HTERT RPE-1 (cell line): ENCODE results near the gene ZNF101.

Source experiments
- in situ Hi-C: fragments of 300-500 bp; cut with MboI; formaldehyde crosslinking; loops from 4 replicates; pipeline ENCODE4 v1.14.3; 2020; ENCODE audit warnings: low sequenced_read_pairs

ZNF101 gene

DNA sequence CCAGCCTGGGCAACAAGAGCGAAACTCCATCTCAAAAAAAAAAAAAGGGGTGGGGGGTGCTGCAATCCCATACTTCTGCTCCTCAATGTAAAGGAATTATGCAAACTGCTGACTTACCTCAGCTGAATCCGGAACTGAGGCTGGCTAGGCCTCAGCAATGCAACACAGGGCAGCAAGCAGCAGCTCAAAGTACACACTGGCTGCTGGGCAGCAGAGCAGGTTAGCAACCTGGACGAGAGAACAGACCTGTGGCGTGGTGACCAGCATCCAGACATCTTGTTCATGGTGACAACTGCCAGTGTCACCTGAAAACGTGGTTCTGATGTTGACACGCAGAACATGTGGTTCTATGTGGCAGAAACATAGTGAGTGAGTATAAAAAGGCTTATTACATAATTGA, 36.2 kb downstream of the ZNF101 start:
- in situ Hi-C loops, result no loop called here

DNA sequence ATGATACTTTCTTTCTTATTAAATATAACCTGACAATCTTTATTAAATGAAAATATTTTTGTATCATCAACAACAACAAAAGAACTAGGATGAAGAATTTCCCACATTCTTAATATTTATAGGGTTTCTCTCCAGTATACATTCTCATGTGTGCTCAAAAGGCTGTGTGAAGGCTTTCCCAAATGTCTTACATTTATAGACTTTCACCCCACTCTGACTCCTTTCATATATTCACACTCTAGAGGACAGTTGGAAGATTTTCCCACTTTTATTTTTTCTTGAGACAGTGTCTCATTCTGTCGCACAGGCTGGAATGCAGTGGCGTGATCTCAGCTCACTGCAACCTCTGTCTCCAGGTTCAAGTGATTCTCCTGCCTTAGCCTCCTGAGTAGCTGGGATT, 41.9 kb downstream of the ZNF101 start:
- in situ Hi-C loops, result no loop called here

DNA sequence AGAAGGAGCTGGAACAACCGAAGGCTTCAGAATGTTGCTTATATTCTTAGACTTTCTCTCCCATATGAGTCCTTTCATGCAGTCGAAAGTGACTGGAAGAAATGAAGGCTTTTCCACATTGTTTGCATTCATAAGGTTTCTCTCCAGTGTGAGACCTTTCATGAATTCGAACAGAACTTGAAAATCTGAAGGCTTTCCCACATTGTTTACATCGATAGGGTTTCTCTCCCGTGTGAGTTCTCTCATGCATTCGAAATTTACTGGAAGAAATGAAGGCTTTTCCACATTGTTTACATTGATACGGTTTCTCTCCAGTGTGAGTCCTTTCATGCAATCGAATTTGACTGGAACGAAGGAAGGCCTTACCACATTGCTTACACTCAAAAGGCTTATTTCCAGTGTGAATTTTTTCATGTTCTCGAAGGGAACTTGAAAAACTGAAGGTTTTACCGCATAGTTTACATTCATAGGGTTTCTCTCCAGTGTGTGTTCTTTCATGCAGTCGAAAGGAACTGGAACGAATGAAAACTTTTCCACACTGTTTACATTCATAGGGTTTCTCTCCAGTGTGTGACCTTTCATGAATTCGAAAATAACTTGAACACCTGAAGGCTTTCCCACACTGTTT, 42.8 kb downstream of the ZNF101 start:
- in situ Hi-C loops, result no loop called here

DNA sequence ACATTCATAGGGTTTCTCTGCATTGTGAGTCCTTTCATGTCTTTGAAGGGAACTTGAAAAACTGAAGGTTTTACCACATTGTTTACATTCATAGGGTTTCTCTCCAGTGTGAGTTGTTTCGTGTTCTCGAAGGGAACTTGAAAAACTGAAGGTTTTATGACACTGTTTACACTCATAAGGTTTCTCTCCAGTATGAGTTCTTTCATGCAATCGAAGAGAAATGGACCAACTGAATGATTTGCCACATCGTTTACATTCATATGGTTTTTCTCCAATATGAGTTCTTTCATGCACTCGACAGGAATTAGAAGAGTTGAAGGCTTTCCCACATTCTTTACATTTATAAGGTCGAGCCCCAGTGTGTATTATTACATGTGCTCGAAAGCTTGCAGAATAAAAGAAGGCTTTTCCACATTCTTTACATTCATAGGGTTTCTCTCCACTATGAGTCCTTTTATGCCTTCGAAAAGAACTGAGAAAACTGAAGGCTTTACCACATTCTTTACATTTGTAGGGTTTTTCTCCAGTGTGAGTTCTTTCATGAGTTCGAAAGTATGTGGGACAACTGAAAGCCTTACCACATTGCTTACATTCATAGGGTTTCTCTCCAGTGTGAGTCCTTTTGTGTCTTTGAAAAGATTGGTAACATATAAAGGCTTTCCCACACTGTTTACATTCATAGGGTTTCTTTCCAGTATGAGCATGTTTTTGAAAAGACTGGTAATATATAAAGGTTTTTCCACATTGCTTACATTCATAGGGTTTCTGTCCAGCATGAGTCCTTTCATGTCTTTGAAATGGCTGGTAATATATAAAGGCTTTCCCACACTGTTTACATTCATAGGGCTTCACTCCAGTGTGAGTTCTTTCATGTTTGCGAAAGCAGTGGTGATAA, 43.5 kb downstream of the ZNF101 start:
- in situ Hi-C loops, result no loop called here

DNA sequence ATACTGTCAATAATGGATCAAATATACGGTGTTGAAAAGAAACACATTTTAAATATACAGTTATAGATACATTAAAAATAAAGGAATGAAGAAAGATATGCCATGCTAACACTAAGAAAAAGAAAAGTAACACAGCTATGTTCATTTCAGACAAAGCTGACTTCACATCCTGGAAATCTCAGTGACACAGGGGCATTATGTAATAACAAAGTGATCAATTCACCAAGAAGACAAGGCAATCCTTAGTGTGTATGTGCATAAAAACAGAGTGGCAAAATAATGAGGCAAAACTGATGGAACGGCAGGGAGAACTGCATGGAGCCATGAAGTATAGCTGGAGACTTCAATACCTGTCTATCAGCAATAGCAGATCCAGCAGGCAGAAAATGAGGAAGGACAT, 51.2 kb downstream of the ZNF101 start:
- in situ Hi-C loops, result no loop called here

DNA sequence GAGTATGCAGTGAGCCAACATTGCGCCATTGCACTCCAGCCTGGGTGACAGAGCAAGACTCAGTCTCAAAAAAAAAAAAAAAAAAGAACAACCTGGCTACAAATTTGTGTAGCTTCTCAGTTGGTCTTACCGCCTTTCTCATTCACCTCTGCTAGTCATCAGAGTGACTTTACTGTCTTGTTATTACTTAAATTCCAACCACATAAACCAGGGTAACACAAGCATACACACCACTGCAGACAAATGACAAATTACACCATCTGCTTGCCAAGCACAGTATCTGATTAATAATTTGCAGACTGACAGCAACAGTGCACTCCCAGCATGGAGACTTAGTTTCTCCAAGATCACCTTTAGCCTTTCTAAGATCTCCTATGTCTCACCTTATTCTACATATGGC, 53.3 kb downstream of the ZNF101 start:
- in situ Hi-C loops, result no loop called here

DNA sequence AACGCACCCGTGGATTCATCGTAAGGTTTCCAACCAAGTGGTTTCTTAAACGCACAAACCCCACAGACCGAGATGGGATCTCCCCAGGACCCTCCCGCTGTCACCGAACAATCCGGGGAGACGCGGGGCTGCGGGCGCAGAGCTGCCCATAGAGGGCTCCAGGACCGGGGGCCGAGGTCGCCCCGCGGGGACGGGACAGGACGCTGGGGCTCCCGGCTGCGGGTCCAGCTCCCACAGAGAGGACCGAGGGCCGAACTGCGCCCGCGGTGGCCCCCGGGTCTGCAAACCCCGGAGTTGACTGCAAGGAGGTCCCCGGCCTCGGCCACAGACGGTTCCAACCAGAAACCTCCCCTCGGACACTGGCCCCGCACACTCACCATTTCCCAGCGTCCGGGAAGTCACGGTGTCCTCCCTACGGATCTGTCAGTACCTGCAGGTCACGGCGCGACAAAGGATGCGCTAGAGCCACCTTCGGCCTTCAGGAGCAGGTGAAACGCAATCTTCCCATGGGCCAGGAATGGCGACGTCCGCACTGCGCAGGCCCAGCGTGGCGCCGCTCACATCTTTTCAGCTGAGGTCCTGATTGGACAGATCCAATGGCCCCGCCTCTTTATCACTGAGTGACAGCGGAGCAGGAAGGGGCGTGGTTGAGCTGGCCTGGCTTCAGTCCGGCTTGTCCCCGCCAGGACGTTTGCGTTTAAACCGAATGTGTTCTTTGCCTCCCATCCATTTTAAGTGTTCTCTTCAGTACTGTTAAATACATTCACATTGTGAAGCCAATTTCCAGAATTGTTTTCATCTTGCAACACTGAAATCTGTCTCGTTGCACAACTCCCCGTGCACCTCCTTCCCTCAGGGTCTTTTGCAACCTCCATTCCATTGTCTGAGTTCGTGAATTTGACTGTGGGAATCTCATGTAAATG, 64.2 kb downstream of the ZNF101 start, which contains the start of gene ZNF14:
Gene ZNF14 (minus strand): TSS at position 534 of the 923 bp plus-strand sequence. CDS start 154 bp downstream, at position 380.
- in situ Hi-C loops, result no loop called here
